K562 (cell line): ENCODE measurements around the gene TSG101. TPM values are rescaled to one million over a fixed set of nuclear protein-coding genes. Genes with fewer than 3 reads are reported as not detected.

Source experiments
- BCOR ChIP-seq: fragments of 450-650 bp; IDR thresholded peaks from 2 replicates; pipeline ENCODE4 v1.6.1; 2016
- C11orf30 ChIP-seq: fragments of 450-650 bp; IDR thresholded peaks from 2 replicates; pipeline ENCODE4 v1.6.1; 2016; ENCODE audit warnings: low read depth, mild to moderate bottlenecking
- FUS ChIP-seq: fragments of 200-400 bp; formaldehyde crosslinking; optimal IDR thresholded peaks from 2 replicates; pipeline ENCODE3; 2017; ENCODE audit warnings: low read depth, low read length
- GTF2F1 ChIP-seq: IDR thresholded peaks from 2 replicates; pipeline ENCODE4 v1.6.1; 2011; ENCODE audit warnings: low read depth, low read length, improper control_type of control experiment
- HBP1 ChIP-seq: fragments of 450-650 bp; formaldehyde crosslinking; IDR thresholded peaks from 2 replicates; pipeline ENCODE4 v1.4.0; 2022; ENCODE audit warnings: missing genetic modification characterization
- KHSRP ChIP-seq: fragments of 450-650 bp; IDR thresholded peaks from 2 replicates; pipeline ENCODE4 v1.6.1; 2017
- MLLT1 ChIP-seq, 2 experiments: fragments of 450-650 bp; IDR thresholded peaks; 2 replicates each; pipeline ENCODE4 v1.6.1; 2016
- NR4A1 ChIP-seq, 2 experiments: fragments of 250-450 bp in 1 of 2; fragments of 450-650 bp in 1 of 2; sonication (Bioruptor Pico) in 1 of 2; IDR thresholded peaks; 2 replicates each; pipeline versions ENCODE4 v1.4.0 to v1.6.1; 2016 to 2020; ENCODE audit warnings: mild to moderate bottlenecking in 2 of 2, missing compliant biosample characterization in 1 of 2, missing genetic modification characterization in 1 of 2, moderate library complexity in 1 of 2
- PML ChIP-seq: IDR thresholded peaks from 2 replicates; pipeline ENCODE4 v1.6.1; 2012; ENCODE audit warnings: low read length, inconsistent platforms
- SETDB1 ChIP-seq: IDR thresholded peaks from one replicate; pipeline ENCODE4 v1.6.1; 2012; ENCODE audit warnings: low read length, control low read depth, inconsistent platforms
- SMARCE1 ChIP-seq: fragments of 450-650 bp; IDR thresholded peaks from 2 replicates; pipeline ENCODE4 v1.7.1; 2016; ENCODE audit warnings: mild to moderate bottlenecking
- STAT5A ChIP-seq: IDR thresholded peaks from 2 replicates; pipeline ENCODE4 v1.6.1; 2012; ENCODE audit warnings: low read length, inconsistent platforms, borderline replicate concordance
- VEZF1 ChIP-seq: fragments of 200-800 bp; sonication (Bioruptor generic); IDR thresholded peaks from 2 replicates; pipeline ENCODE4 v1.6.1; 2017; ENCODE audit warnings: missing genetic modification characterization, missing compliant biosample characterization
- ZBTB5 ChIP-seq: fragments of 450-650 bp; IDR thresholded peaks from 2 replicates; pipeline ENCODE4 v1.6.1; 2017; ENCODE audit warnings: antibody characterized with exemption
- ZNF609 ChIP-seq: sonication (generic); formaldehyde crosslinking; IDR thresholded peaks from 2 replicates; pipeline ENCODE4 v1.8.1; 2023; ENCODE audit warnings: missing genetic modification reagents, mild to moderate bottlenecking, borderline replicate concordance
- ZNF707 ChIP-seq: fragments of 250-450 bp; sonication (Bioruptor Pico); conservative IDR thresholded peaks from 2 replicates; pipeline ENCODE4 v1.8.0; 2022; ENCODE audit warnings: inconsistent platforms, mild to moderate bottlenecking, moderate library complexity
- ZNF785 ChIP-seq: fragments of 250-450 bp; sonication (Bioruptor Pico); IDR thresholded peaks from 2 replicates; pipeline ENCODE4 v1.4.0; 2020; ENCODE audit warnings: mild to moderate bottlenecking
- polyA plus RNA-seq, 8 experiments: library from polyadenylated mRNA; depleted of rRNA in 4 of 8; stranded (reverse) in 5 of 8; unstranded in 3 of 8; fragments of >200 nt; fragmentation: Nextera tagmentation in 2 of 8; fragmentation: Illumina TruSeq in 1 of 8; extraction: Ambion mirVana in 2 of 8; extraction: Trizol in 1 of 8; gene quantifications; 2 replicates each; pipeline versions ENCODE4 v1.2.1 to v1.2.3, GENCODE V29; 2011 to 2014; ENCODE audit warnings: inconsistent platforms in 1 of 8, missing spikeins in 1 of 8
- total RNA-seq, 7 experiments: library from RNA; depleted of rRNA in 6 of 7; stranded (reverse); fragments of >200 nt in 6 of 7; fragmentation: Illumina TruSeq in 2 of 7; extraction: Trizol in 2 of 7; gene quantifications; 2 replicates each; pipeline versions ENCODE4 v1.2.1 to v1.2.3, GENCODE V29; 2011 to 2021; ENCODE audit warnings: low replicate concordance in 1 of 7

Gene TSG101
- total and polyA plus RNA-seq, 9 of the 15 experiments (the other 6 are each of a cell fraction or from before 2014, with no cell fraction given), result 24.6 to 141 (median 60.0) TPM

GRCh38 chr11:18526521-18527296, at the start of gene TSG101 (continued):
- TF ChIP-seq VEZF1 (CRISPR knock-in tag) (peak; percentile 57), ZNF785 (CRISPR knock-in tag) (no peak), ZNF707 (CRISPR knock-in tag) (no peak), FUS (no peak), MLLT1 (IDR thresholded peaks at IDR 0.05) (no peak), PML (peak; percentile 89), C11orf30 (peak; percentile 95), STAT5A (no peak), HBP1 (CRISPR knock-in tag) (no peak), BCOR (0 out of 2 replicates have a peak, but pooled peaks have one; percentile 30), SMARCE1 (0 out of 2 replicates have a peak, but pooled peaks have one; percentile 25), SETDB1 (no peak), KHSRP (no peak), GTF2F1 (no peak), ZBTB5 (no peak), ZNF609 (CRISPR knock-in tag) (no peak), NR4A1 (CRISPR knock-in tag; IDR thresholded peaks at IDR 0.05) (0 out of 2 replicates have a peak, but pooled peaks have one; percentile 62), NR4A1 (tag; IDR thresholded peaks at IDR 0.05) (no peak)
